Occipital lobe (tissue), 2 donors: Measurements from ENCODE around the gene MFSD6. TPM values are rescaled to one million over a fixed set of nuclear protein-coding genes. Genes with fewer than 3 reads are reported as not detected.
A peak's percentile ranks its signal among the peaks of the same experiment; 100 is the strongest.
"Not testable (repeated sequence)": the region's sequence is repeated elsewhere in the genome, so short reads cannot be mapped to it uniquely, and the experiment has no call there.

ENCODE experiments used
- DNase-seq: peaks from one replicate; lab custom pipeline; 2025; lab: John Stamatoyannopoulos, UW
- total RNA-seq: library from RNA; depleted of rRNA; stranded (reverse); fragments of >200 nt; gene quantifications from one replicate; pipeline ENCODE4 v1.2.3, GENCODE V29; 2014

Gene MFSD6
- total RNA-seq, 1 donor from 2014 or later: 45.1 TPM

- DNase-seq: no peak
Measured at GRCh38 chr2:190405070-190405469, 3.1 kb upstream of the MFSD6 start.

DNA sequence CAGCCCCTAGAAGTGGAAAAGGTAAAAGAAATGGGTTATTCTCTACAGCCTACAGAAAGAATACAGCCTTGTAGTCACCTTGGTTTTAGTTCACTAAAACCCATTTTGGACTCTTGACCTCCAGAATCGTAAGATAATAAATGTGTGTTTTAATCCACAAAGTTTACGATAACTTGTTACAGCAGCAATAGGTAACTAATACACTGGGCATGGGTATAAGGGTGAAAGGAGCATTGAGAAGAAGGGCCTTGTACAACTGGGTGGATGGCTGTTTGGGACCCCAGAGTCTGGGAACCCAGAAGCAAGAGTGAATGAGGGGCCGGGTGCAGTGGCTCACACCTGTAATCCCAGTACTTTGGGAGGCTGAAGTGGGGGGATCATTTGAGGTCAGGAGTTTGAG, 2.2 kb upstream of the MFSD6 start:
- no peak for DNase-seq

DNA sequence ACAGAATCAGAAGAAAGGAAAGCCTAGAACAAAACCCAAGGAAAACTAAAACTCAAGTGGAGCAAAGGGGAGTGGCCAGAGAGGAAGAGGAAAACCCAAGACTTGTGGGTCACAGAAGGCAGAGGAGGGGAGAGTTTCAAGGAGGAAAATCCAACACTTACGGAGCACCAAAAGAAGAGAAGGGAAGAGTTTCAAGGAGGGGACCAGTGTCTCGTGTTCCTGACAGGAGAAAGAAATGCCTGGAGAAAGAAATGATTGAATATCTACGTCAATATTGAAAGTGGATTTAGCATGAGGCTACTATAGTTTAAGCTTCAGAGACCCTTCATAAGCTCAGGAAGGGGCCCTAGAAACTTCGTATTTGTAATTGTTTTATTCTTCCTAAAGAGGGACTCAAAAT, 1.4 kb upstream of the MFSD6 start:
- DNase-seq: no peak

DNA sequence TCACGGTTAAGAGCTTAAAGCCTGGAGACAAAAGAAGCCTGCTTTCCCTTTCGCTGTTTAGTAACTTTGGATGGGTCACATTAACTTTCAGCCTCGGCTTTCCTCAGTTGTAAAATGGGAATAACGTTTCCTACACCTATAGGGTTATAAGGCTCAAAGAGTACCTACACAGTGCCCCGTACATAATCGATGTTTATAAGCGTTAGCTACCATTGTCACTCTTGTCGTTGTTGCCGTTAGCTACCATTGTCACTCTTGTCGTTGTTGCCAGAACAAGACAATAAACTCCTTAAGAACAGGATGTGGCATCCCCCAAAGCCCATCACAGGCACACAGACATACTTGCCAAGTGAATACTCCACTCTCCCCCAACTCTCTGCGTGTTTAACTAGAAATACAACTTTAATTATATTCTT, 901 bp upstream of the MFSD6 start:
- DNase-seq: no peak

DNA sequence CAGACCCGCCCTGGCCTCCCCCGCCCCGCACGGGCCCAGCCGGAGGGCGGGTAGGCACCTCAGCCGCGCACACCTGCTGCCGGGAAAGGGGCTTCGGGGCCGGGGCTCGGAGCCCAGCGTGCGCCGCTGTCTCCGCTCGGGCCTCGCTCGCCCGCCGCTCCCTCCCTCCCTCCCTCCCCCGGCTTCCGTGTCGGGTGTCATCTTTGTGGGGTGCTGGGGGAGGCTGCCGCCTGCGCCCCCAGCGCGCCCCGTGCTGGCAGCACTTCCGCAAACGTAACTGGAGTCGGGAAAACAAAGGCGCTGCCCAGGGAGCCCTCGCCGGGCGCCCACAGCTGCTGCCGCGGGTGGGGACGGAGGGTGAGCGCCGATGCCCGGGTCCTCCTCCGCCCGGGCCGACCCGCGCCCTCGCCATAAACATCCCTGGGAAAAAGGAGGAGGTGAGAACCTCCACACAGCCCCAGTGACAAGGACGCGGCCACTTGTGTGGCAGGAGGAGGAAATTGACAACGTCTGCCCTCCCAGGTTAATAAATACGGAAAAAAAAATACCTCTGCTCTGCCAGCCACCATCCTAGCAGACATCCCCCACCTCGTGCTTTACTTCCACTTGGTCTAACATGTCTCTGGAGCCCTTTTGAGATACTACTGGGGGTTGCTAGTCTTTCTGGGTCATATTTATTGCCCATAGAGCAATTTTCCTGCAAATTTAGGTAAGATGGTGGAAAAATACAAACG, 550 bp downstream of the MFSD6 start:
- peak; percentile 64 for DNase-seq

GRCh38 chr2:190409616-190410015, 1.5 kb downstream of the MFSD6 start:
- DNase-seq: no peak

DNA sequence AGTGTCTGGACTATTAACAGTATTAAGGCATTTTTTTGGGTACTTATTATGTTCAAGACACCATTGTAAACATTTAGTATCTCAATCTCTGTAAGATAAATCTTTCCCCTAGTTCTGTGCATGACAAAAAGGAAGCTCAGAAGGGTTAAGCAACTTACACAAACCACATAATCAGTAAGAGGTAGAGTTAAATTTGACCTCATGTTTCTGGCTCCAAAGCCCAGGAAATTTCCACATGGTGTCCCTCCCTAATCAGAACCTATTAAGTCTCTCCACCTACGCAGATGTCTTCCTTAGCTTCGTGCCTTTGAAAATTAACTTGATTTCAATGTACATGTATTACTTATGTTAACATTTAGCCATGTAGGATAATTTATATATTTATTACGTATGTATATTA, 2.0 kb downstream of the MFSD6 start:
- DNase-seq: no peak

DNA sequence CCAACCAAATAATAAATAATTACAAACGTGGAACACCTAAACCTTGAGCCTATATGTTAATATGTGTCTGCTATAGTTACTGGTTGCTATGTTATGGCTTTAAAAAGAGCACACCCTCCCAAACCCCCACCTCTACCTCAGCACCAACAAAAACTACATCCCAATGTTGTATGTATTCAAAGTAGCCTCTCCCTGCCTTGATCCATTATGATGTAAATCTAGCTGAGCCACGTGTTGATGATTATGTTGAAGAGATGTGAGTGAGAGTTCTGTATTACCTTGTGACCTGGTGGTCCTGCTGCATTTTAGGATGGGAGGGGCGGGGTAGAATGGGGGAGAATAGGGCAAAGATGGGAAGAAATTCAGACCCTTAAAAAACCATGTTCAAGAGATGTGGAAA, 4.8 kb downstream of the MFSD6 start:
- DNase-seq: no peak

DNA sequence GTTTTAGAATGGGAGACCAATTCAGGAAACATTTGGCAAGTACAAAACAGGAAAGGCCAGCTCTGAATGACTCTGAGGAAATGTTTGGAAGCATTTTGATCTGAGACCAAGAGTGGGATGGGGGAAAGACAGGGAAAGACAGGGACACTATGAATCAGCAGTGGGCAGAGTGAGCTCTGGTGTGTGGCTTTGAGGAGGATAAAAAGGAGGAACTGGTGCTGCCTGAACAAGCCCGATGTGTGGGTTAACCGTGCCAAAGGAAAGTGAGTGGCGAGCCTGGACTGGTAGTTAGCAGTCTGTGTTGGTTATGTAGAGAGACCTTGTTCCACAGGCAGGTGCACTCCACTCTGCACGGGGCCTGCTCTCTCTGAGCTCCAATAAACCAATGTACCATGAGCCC, 5.3 kb downstream of the MFSD6 start:
- peak; percentile 22 for DNase-seq

- no peak for DNase-seq
Measured at GRCh38 chr2:190415251-190415650, 7.1 kb downstream of the MFSD6 start.

DNA sequence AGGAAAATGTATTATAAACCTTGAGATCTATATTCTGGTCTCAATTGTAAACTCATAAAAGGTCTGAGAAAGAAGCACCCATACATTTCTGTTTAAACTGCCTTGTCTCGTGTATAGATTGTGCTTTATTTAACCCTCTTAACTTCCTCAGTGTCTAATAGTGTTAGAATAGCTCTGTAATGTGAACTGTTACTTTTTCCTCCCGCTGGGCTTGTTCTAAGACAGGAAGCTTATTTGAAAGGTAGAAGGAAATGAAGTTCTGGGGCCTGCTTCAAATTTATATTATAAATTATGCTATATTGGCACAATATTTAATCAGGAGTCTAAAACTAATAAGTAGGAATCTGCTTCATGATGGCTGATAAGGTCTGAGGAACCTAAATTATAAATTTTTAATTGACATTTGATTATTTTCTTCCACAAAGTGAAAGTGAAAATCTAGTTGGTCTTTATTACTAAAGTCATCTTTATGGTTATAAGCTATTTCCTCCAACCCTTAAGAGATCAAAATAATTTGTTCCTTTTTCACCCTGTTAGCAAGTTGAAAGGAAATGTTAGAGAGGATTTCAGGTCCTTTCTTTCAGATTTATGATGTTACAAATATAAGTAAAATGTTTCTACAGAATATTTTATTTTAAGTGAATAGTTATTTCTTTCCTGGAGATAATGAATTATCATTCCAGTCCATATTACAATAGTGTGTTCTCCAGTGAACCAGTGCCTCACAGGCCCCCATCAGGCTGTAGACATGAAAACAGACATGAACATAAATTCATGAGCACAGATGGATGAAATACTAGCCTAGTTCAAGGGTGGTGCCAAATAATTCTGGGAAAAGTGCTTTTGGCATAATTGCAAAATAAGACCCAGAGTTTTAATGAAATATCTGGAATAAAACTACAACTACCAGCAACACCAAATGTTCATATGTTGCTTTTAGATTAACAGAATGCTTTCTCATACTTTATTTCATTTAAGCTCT, 7.9 kb downstream of the MFSD6 start:
- DNase-seq: no peak

DNA sequence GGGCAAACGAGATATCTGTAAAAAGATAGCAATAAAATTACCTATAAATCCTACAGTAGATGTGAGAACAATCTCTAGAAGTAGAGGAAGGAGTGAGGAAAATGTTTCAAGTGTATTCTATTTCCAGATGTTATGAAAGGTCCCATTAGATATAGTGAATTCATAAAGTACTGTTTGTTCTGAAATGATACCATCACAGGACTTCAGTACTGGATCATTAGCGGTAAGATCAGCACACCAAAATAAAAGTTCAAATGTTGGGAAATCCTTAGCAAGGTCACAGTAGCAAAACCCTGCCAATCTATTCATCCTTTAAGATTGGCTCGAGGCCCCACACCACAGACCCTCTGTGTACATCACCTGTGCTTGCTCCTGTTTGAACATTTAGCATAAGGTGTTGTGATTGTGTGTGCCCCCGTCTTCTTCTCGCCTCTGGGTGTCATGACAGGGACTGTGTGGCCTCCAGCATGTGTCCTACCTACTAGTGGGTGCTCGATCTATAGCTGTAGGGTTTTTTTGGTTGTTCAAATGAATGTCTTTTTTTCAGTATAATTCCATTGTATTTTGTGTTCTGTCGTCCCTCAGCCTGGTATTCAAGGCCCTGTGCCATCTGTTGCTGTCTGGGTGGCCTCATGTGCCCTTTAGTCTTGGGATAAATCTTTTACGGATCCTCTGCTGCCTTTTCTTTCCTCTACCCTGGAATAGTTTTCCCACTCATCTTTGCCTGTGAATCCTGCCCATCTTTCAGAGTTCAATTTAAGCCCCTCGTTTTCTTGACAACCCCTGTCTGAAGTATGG, 9.1 kb downstream of the MFSD6 start:
- no peak for DNase-seq

DNA sequence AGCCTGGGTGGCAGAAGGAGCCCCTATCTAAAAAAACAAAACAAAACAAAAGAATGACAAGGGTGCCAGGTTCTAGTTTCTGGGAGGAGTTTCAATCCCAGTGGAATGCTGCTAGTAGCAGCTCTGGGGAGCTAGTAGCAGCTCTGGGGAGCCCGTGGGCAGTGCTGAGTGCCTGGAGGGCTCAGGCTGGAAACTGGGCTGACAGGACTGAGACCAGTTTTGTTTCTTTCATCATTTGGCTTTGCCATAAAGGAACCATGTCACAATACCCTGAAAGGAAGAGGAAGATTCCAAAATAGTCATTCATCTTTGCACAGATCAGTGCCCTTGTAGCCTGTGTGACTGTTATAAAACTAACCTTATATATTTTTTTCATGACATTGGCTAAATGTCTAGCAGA, 10.6 kb downstream of the MFSD6 start:
- no peak for DNase-seq

- DNase-seq: no peak
Measured at GRCh38 chr2:190420801-190421200, 12.6 kb downstream of the MFSD6 start.

- no peak for DNase-seq
Measured at GRCh38 chr2:190425221-190425866, 17.2 kb downstream of the MFSD6 start.

- no peak for DNase-seq
Measured at GRCh38 chr2:190425883-190426658, 17.9 kb downstream of the MFSD6 start.

DNA sequence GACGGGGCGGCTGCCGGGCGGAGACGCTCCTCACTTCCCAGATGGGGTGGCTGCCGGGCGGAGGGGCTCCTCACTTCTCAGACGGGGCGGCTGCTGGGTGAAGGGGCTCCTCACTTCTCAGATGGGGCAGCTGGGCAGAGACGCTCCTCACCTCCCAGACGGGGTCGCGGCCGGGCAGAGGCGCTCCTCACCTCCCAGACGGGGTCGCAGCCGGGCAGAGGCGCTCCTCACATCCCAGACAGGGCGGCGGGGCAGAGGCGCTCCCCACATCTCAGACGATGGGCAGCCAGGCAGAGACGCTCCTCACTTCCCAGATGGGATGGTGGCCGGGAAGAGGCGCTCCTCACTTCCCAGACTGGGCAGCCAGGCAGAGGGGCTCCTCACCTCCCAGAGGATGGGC, 22.7 kb downstream of the MFSD6 start:
- DNase-seq: not testable (repeated sequence)

DNA sequence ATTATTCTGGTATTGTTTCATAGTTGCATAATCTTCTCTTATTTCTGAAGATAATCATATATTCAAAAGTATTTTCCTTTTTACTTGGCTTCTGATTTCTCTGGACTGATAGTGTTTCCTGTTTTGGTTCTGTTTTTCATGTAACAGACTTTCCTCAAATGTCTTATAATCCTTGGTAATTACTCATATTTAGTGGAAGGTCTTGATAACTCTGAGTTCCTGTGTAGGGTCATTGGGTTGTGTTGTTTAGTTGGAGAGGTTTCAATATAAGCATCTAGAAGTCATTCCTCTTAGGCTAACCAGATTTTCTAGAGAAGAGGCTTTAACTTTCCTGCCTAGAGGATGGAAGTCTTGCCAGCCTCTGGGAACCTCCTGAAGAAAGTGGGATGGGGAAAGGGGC, 23.8 kb downstream of the MFSD6 start:
- DNase-seq: no peak

DNA sequence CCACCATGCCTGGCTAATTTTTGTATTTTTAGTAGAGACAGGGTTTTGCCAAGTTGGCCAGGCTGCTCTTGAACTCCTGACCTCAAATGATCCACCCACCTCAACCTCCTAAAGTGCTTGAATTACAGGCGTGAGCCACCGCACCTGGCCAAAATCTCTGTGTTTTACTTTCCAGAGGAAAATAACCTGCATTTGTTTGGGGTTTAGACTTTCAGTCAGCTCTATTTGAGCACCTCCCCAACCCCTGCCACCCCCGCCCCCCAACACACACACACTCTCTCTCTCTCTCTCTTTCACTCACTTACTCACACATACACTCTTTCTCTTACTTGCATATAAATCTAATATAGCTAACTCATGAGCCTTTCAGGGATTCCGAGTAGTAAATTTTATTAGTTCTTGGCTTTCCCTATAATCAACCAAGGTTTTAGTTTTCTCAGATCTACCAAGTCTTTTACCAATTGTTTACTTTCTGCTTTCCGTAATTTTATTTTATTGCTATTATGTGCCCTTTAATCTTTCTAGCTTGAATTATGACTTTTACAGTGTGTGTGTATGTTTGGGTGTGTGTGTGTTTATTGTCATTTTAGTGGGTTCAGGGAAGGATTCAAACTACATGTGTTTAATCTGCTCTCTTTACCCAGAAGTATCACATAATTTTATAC, 24.5 kb downstream of the MFSD6 start:
- DNase-seq: no peak
